Hepatocyte (in vitro differentiated cells): Measurements from ENCODE around the gene PLEKHG4B. TPM values are rescaled to one million over a fixed set of nuclear protein-coding genes. Genes with fewer than 3 reads are reported as not detected.

Source experiments
- DNase-seq: peaks from one replicate; pipeline ENCODE4 v3.0.0-alpha.2; 2016; ENCODE audit warnings: low spot score
- H2AFZ ChIP-seq: fragments of 200-600 bp; sonication (generic); 2 replicates; pipeline ENCODE4 v1.6.0; 2016; ENCODE audit warnings: antibody characterized with exemption, mild to moderate bottlenecking
- H3K27ac ChIP-seq: fragments of 200-600 bp; sonication (generic); 2 replicates; pipeline ENCODE4 v1.5.1; 2016; ENCODE audit warnings: mild to moderate bottlenecking
- H3K27me3 ChIP-seq: fragments of 200-600 bp; sonication (generic); 2 replicates; pipeline ENCODE4 v1.6.1; 2016
- H3K36me3 ChIP-seq: fragments of 200-600 bp; sonication (generic); replicated peaks from 2 replicates; pipeline ENCODE4 v1.5.1; 2016; ENCODE audit warnings: low read depth; ENCODE audit not compliant: insufficient read depth
- H3K4me1 ChIP-seq: fragments of 200-600 bp; sonication (generic); 2 replicates; pipeline ENCODE4 v1.5.1; 2016; ENCODE audit warnings: mild to moderate bottlenecking, moderate library complexity; ENCODE audit not compliant: insufficient read depth
- H3K4me2 ChIP-seq: fragments of 200-600 bp; sonication (generic); 2 replicates; pipeline ENCODE4 v1.6.0; 2016
- H3K4me3 ChIP-seq: fragments of 200-600 bp; sonication (generic); 2 replicates; pipeline ENCODE4 v1.5.1; 2016; ENCODE audit warnings: mild to moderate bottlenecking
- H3K79me2 ChIP-seq: fragments of 200-600 bp; sonication (generic); 2 replicates; pipeline ENCODE4 v1.6.0; 2017; ENCODE audit warnings: mild to moderate bottlenecking
- H3K9me2 ChIP-seq: fragments of 200-600 bp; sonication (generic); replicated peaks from 2 replicates; pipeline ENCODE4 v1.6.0; 2017; ENCODE audit warnings: mild to moderate bottlenecking; ENCODE audit not compliant: insufficient read depth
- H3K9me3 ChIP-seq: fragments of 200-600 bp; sonication (generic); 2 replicates; pipeline ENCODE4 v1.5.1; 2016; ENCODE audit warnings: low read depth, mild to moderate bottlenecking
- H4K20me1 ChIP-seq: fragments of 200-600 bp; sonication (generic); 2 replicates; pipeline ENCODE4 v1.6.0; 2016; ENCODE audit warnings: mild to moderate bottlenecking; ENCODE audit not compliant: insufficient read depth, poor library complexity, severe bottlenecking
- CTCF ChIP-seq: fragments of 200-600 bp; sonication (generic); IDR thresholded peaks from 2 replicates; pipeline ENCODE4 v1.5.1; 2016; ENCODE audit warnings: antibody characterized with exemption, mild to moderate bottlenecking; ENCODE audit not compliant: poor library complexity
- EZH2 ChIP-seq: fragments of 200-600 bp; sonication (generic); IDR thresholded peaks from 2 replicates; pipeline ENCODE4 v1.6.1; 2016; ENCODE audit warnings: antibody characterized with exemption, mild to moderate bottlenecking, borderline replicate concordance
- EZH2phosphoT487 ChIP-seq: fragments of 200-600 bp; sonication (generic); IDR thresholded peaks from one replicate; pipeline ENCODE4 v1.6.1; 2018; ENCODE audit warnings: antibody characterized with exemption, mild to moderate bottlenecking, low read depth, moderate library complexity; ENCODE audit not compliant: unreplicated experiment, severe bottlenecking
- WGBS: methylation state at CpG from one replicate; pipeline ENCODE4 v1.1.6; 2016; ENCODE audit warnings: low lambda C conversion rate; ENCODE audit errors: missing lambda C conversion rate; 5-methylcytosine and 5-hydroxymethylcytosine counted together
- polyA plus RNA-seq: library from polyadenylated mRNA; unstranded; fragments of >200 nt; fragmentation: Nextera tagmentation; extraction: Ambion mirVana; gene quantifications from 2 replicates; pipeline ENCODE4 v1.2.1, GENCODE V29; 2016
- total RNA-seq: library from RNA; depleted of rRNA; stranded (reverse); fragments of >200 nt; gene quantifications from 2 replicates; pipeline ENCODE4 v1.2.3, GENCODE V29; 2014

PLEKHG4B gene
- total and polyA plus RNA-seq, 2 experiments from 2014 or later = 3.6 to 4.0 TPM

- Histone ChIP-seq H3K4me1 (no peaks in the 10 kb centered on the region), H3K9me3 (no peaks in the 10 kb centered on the region), H3K27ac (no peak overlapping the region), H2AFZ (no peak overlapping the region), H3K36me3 (no peaks in the 10 kb centered on the region), H3K4me2 (no peak overlapping the region), H3K79me2 (no peaks in the 10 kb centered on the region), H3K27me3 (no peaks in the 10 kb centered on the region), H3K9me2 (no peaks in the 10 kb centered on the region), H4K20me1 (no peaks in the 10 kb centered on the region), H3K4me3 (no peak overlapping the region)
- TF ChIP-seq EZH2 (no peak), CTCF (no peak), EZH2phosphoT487 (no peak)
- DNase-seq = no peak
- 96% methylated on average over 17 of the region's 23 CpGs for WGBS
Measured at GRCh38 chr5:171801-172331, 79.9 kb downstream of the PLEKHG4B start.

- Histone ChIP-seq H3K9me2 (no peaks in the 10 kb centered on the region), H3K27ac (no peak overlapping the region), H3K79me2 (no peaks in the 10 kb centered on the region), H3K4me2 (no peak overlapping the region), H3K36me3 (no peaks in the 10 kb centered on the region), H4K20me1 (no peaks in the 10 kb centered on the region), H2AFZ (no peak overlapping the region), H3K27me3 (no peaks in the 10 kb centered on the region), H3K4me3 (no peak overlapping the region), H3K9me3 (no peaks in the 10 kb centered on the region), H3K4me1 (no peaks in the 10 kb centered on the region)
- TF ChIP-seq EZH2phosphoT487 = no peak
- TF ChIP-seq CTCF = no peak
- TF ChIP-seq EZH2 = no peak
- 95% methylated on average over 13 of the region's 13 CpGs for WGBS
- no peak for DNase-seq
Measured at GRCh38 chr5:172421-172820, 80.5 kb downstream of the PLEKHG4B start.

- Histone ChIP-seq H3K79me2 (no peaks in the 10 kb centered on the region), H3K9me3 (no peaks in the 10 kb centered on the region), H2AFZ (no peak overlapping the region), H3K4me3 (no peak overlapping the region), H3K27ac (no peak overlapping the region), H4K20me1 (no peaks in the 10 kb centered on the region), H3K27me3 (no peaks in the 10 kb centered on the region), H3K4me2 (no peak overlapping the region), H3K36me3 (no peaks in the 10 kb centered on the region), H3K9me2 (no peaks in the 10 kb centered on the region), H3K4me1 (no peaks in the 10 kb centered on the region)
- TF ChIP-seq CTCF (no peak), EZH2phosphoT487 (no peak), EZH2 (no peak)
- 87% methylated on average over 17 of the region's 17 CpGs for WGBS
- no peak for DNase-seq
Measured at GRCh38 chr5:172841-173251, 80.9 kb downstream of the PLEKHG4B start.
